AG20443 (cell line): ENCODE results near the gene LMNA.
"Not testable (repeated sequence)": the region's sequence is repeated elsewhere in the genome, so short reads cannot be mapped to it uniquely, and the experiment has no call there.

Experiments used
- DNase-seq: peaks from one replicate; pipeline ENCODE4 v3.0.0; 2012; ENCODE audit warnings: low spot score, mixed read lengths

Gene LMNA

GRCh38 chr1:156162430-156163037 lies 48.0 kb downstream of the LMNA start:
- no peak for DNase-seq

GRCh38 chr1:156163712-156164111 lies 49.2 kb downstream of the LMNA start:
- DNase-seq = no peak

GRCh38 chr1:156164125-156164831 lies 49.8 kb downstream of the LMNA start:
- no peak for DNase-seq

GRCh38 chr1:156165083-156165482 lies 50.6 kb downstream of the LMNA start:
- no peak for DNase-seq

- DNase-seq = peak; percentile 13
Observed at GRCh38 chr1:156167536-156167935, 53.0 kb downstream of the LMNA start.

- DNase-seq = peak; percentile 7
Observed at GRCh38 chr1:156172696-156173470, 58.4 kb downstream of the LMNA start.

- DNase-seq = no peak
Observed at GRCh38 chr1:156176610-156177210, 62.2 kb downstream of the LMNA start.

GRCh38 chr1:156177919-156178654 lies 63.6 kb downstream of the LMNA start:
- DNase-seq = no peak

GRCh38 chr1:156180471-156180870 lies 66.0 kb downstream of the LMNA start:
- no peak for DNase-seq

GRCh38 chr1:156181391-156181924 lies 66.9 kb downstream of the LMNA start:
- DNase-seq = not testable (repeated sequence)

- DNase-seq = not testable (repeated sequence)
Observed at GRCh38 chr1:156182010-156182779, 67.7 kb downstream of the LMNA start.

GRCh38 chr1:156186347-156187177 lies 72.1 kb downstream of the LMNA start:
- not testable (repeated sequence) for DNase-seq
